Heart left ventricle (tissue), 13 donors: ENCODE results near the gene C7orf57.

ENCODE experiments used
- CTCF ChIP-seq, 12 donors: fragments of 200-600 bp; sonication (generic) in 4 of 12; IDR thresholded peaks; one replicate each; pipeline versions ENCODE4 v1.5.0 to v1.8.0; 2018 to 2022; ENCODE audit warnings: antibody characterized with exemption in 12 of 12, mild to moderate bottlenecking in 5 of 12
- POLR2A ChIP-seq, 2 donors: fragments of 450-650 bp; IDR thresholded peaks; one replicate each; pipeline ENCODE4 v1.6.1; 2017; ENCODE audit warnings: antibody characterized with exemption in 2 of 2, mild to moderate bottlenecking in 2 of 2, moderate library complexity in 2 of 2
- donor health status: ischemic (EF 13 %, LVEDD 7.1; RV severe dilation, severe dysfunction).
- donor health status: DM: no; HTN: yes; CAD: no.
- donor health status: DM: no; HTN: no; CAD: no.
- donor health status: ischemic (EF 25% LVEDD 6.9; RV normal size, moderate dysfunction).
- donor health status: ischemic (EF 25% LVEDD 5.7; RV mildly dilated, moderate dysfunction).
- donor health status: ischemic (EF 35%, LVEDD 5.7; RV mildly dilated, moderate dysfunction).
- donor health status: nonischemic (EF 11% LVEDD 7.7; RV severe dilation, severe dysfunction).
- donor health status: DM: yes; HTN: yes; CAD: no.
- donor health status: PGD.
- donor health status: ischemic (EF 29% LVEDD 5.4; RV normal size, mild dysfunction).
- donor health status: nonischemic (EF 23%, LVEDD 6.1; RV moderate dilation, normal function).

GRCh38 chr7:47992446-47992845 lies 42.9 kb upstream of the C7orf57 start:
- TF ChIP-seq CTCF (IDR thresholded peaks at IDR 0.05) (no peak), POLR2A (IDR thresholded peaks at IDR 0.05) (no peak)
